Activated T-cell treated with anti-CD3 and anti-CD28 coated beads, Interleukin-2, amount 50 U/mL, for 48 hours (primary cell): ENCODE measurements around the gene MEPE.
"Not testable (repeated sequence)": the region's sequence is repeated elsewhere in the genome, so short reads cannot be mapped to it uniquely, and the experiment has no call there.

Experiments
- DNase-seq, 2 experiments: peaks; one replicate each; pipeline ENCODE4 v3.0.0-alpha.2; 2020

The MEPE gene

DNA sequence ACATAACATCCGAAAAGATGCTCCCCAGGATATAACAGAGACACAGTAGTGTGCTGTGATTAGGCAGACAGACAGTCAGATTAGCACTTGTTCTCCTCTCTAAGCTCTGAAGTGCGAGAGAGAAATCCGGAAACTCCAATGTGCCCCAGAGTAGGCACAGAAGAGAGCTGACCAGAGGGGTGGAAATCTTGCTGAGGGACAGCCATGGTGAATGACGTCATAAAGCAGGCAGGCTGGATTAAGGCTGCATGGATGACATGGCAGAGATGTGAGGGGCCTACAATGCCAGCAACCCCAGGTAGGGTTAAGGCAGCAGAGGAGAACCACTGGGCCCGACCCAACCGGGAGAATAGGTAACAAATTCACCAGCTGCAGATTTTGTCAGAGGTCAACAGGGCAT lies 53.3 kb downstream of the MEPE start:
- no peak for DNase-seq

DNA sequence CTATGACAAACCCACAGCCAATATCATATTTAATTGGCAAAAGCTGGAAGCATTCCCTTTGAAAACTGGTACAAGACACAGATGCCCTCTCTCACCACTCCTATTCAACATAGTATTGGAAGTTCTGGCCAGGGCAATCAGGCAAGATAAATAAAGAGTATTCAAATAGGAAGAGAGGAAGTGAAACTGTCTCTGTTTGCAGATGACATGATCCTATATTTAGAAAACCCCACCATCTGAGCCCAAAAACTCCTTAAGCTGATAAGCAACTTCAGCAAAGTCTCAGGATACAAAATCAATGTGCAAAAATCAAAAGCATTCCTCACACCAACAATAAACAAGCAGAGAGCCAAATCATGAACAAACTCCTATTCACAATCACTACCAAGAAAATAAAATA lies 58.0 kb downstream of the MEPE start:
- DNase-seq, result not testable (repeated sequence)

DNA sequence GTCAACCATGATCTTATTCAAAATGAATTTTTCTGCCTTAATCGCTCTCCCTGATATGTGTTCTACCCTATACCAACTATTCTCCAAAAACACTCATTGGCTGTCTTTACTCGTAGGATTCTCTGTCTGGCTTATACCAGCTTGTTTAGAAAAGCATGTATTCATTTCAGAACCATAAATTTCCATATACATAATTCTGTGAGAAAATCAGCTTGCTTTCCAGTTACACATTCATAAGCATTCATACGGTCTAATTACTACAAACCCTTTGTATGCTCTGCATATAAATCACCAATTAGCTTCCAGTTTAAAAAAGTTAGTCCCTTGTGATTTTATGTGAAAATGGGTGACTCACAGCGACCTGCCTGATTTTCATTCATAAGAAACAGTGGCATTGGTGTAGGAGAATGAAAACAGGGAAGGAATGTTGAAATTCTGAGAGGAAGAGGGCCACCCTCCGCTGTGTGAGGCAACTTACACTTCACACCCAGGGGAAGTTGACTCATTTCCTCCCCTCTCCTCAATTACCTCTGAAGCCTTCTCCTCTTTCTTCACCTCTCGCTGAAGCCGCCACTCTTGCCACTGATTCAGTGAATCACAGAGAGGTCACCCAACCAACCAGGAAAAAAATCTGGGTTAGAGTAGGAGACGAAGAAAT lies 63.3 kb downstream of the MEPE start:
- DNase-seq, result peak; percentile 23 to 34
